Measurements from ENCODE around the gene COLEC12. TPM values are rescaled to one million over a fixed set of nuclear protein-coding genes. Genes with fewer than 3 reads are reported as not detected.
"Not testable (repeated sequence)": the region's sequence is repeated elsewhere in the genome, so short reads cannot be mapped to it uniquely, and the experiment has no call there.

Gene COLEC12
- total RNA-seq, 1 donor from 2014 or later, result 11.6 TPM

DNA sequence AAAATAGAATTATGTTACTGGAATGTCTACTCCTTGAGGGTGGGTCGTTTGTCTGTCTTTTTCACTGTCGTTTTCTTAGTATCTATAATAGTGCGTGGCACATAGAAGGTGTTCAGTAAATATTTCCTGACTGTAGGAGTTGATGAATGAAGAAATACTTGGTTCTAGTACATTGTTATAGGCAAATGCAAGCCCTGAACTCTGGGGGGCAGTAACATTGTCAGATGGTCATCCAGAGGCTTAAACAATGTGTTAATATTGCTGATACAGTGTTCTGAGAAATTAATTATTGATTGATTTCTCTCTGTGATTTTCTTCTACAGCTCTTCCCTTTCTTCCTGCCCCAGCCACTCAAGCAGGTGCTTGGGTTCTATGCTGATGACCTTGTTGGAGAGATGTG lies 208.2 kb downstream of the COLEC12 start:
- H3K27ac ChIP-seq (ENCODE audit: low read depth, low read length), result no peak overlapping the region
- H3K9me3 ChIP-seq (ENCODE audit: insufficient read depth, low read depth, low read length), result no peaks in the 10 kb centered on the region
- no peak overlapping the region for H3K4me3 ChIP-seq (ENCODE audit: insufficient read depth, low read depth, low read length)
- no peaks in the 10 kb centered on the region for H3K27me3 ChIP-seq (ENCODE audit: insufficient read depth, low read length)
- Mint-ChIP-seq H3K27me3 (ENCODE audit: low read depth, unreplicated experiment) (peaks cover 15% of the 10 kb centered on the region), H3K9me3 (ENCODE audit: unreplicated experiment) (peaks cover 4% of the 10 kb centered on the region), H3K4me3 (ENCODE audit: unreplicated experiment) (no peak overlapping the region), H3K4me1 (ENCODE audit: low read depth, unreplicated experiment) (no peaks in the 10 kb centered on the region), H3K36me3 (ENCODE audit: low read depth, unreplicated experiment) (no peaks in the 10 kb centered on the region), H3K27ac (ENCODE audit: unreplicated experiment) (no peak overlapping the region)
- H4K20me1 ChIP-seq (ENCODE audit: insufficient read depth, low read length), result no peaks in the 10 kb centered on the region
- H3K4me2 ChIP-seq (ENCODE audit: low read length), result no peak overlapping the region
- DNase-seq (ENCODE audit: low read depth) (no peak), FAIRE-seq (no peak)
- TF ChIP-seq, protein P1, sequence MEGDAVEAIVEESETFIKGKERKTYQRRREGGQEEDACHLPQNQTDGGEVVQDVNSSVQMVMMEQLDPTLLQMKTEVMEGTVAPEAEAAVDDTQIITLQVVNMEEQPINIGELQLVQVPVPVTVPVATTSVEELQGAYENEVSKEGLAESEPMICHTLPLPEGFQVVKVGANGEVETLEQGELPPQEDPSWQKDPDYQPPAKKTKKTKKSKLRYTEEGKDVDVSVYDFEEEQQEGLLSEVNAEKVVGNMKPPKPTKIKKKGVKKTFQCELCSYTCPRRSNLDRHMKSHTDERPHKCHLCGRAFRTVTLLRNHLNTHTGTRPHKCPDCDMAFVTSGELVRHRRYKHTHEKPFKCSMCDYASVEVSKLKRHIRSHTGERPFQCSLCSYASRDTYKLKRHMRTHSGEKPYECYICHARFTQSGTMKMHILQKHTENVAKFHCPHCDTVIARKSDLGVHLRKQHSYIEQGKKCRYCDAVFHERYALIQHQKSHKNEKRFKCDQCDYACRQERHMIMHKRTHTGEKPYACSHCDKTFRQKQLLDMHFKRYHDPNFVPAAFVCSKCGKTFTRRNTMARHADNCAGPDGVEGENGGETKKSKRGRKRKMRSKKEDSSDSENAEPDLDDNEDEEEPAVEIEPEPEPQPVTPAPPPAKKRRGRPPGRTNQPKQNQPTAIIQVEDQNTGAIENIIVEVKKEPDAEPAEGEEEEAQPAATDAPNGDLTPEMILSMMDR (IDR thresholded peaks at IDR 0.05; ENCODE audit: insufficient read depth, low read depth, low read length), result peak; percentile 21
- TF ChIP-seq EZH2 (IDR thresholded peaks at IDR 0.05; ENCODE audit: insufficient read depth, low read length), result no peak
- no peaks in the 10 kb centered on the region for H3K36me3 ChIP-seq (ENCODE audit: insufficient read depth, low read length)
- H3K4me1 ChIP-seq (ENCODE audit: insufficient read depth, low read length), result no peaks in the 10 kb centered on the region
- H3K79me2 ChIP-seq (ENCODE audit: insufficient read depth, low read length), result no peaks in the 10 kb centered on the region
- no peak overlapping the region for H2AFZ ChIP-seq (ENCODE audit: low read depth, low read length)
- H3K9ac ChIP-seq (ENCODE audit: low read length), result no peak overlapping the region

DNA sequence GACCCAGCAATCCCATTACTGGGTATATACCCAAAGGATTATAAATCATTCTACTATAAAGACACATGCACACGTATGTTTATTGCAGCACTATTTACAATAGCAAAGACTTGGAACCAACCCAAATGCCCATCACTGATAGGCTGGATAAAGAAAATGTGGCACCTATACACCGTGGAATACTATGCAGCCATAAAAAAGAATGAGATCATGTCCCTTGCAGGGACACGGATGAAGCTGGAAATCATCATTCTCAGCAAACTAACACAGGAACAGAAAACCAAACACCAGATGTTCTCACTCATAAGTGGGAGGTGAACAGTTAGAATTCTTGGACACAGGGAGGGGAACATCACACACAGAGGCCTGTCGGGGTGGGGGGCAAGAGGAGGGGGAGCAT lies 210.5 kb downstream of the COLEC12 start:
- not testable (repeated sequence) for H3K4me2 ChIP-seq (ENCODE audit: low read length); H3K27me3 ChIP-seq (ENCODE audit: insufficient read depth, low read length); H3K9me3 ChIP-seq (ENCODE audit: insufficient read depth, low read depth, low read length); FAIRE-seq; H3K27ac ChIP-seq (ENCODE audit: low read depth, low read length); H3K27ac Mint-ChIP-seq (ENCODE audit: unreplicated experiment); H3K4me1 Mint-ChIP-seq (ENCODE audit: low read depth, unreplicated experiment); H3K9ac ChIP-seq (ENCODE audit: low read length); H4K20me1 ChIP-seq (ENCODE audit: insufficient read depth, low read length); H3K9me3 Mint-ChIP-seq (ENCODE audit: unreplicated experiment); H3K27me3 Mint-ChIP-seq (ENCODE audit: low read depth, unreplicated experiment); H3K4me3 ChIP-seq (ENCODE audit: insufficient read depth, low read depth, low read length); H2AFZ ChIP-seq (ENCODE audit: low read depth, low read length); H3K4me1 ChIP-seq (ENCODE audit: insufficient read depth, low read length); DNase-seq (ENCODE audit: low read depth); H3K36me3 Mint-ChIP-seq (ENCODE audit: low read depth, unreplicated experiment); H3K79me2 ChIP-seq (ENCODE audit: insufficient read depth, low read length); H3K36me3 ChIP-seq (ENCODE audit: insufficient read depth, low read length); H3K4me3 Mint-ChIP-seq (ENCODE audit: unreplicated experiment)

DNA sequence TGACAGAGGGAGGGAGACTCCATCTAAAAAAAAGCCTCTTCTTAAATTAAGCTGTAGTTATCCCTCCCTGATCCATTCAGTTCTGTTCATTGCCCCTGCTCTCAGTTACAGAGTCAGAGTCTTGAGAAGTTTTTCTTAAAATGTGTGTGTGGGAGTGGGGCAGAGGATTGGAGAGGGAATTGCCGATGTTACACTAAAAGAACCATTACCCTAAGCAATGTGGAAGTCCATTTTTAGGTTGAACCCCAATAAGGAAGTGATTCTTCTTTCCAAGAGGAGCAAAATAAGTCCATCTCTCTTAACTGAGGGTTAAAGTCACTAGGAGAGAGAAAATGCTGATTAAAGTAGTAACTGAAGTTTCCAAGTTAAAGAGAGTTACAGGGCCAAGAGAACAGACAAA lies 211.5 kb downstream of the COLEC12 start:
- Histone ChIP-seq H3K79me2 (ENCODE audit: insufficient read depth, low read length) (no peaks in the 10 kb centered on the region), H3K4me3 (ENCODE audit: insufficient read depth, low read depth, low read length) (no peak overlapping the region), H3K4me1 (ENCODE audit: insufficient read depth, low read length) (no peaks in the 10 kb centered on the region), H3K9me3 (ENCODE audit: insufficient read depth, low read depth, low read length) (no peaks in the 10 kb centered on the region), H3K27ac (ENCODE audit: low read depth, low read length) (no peak overlapping the region), H3K9ac (ENCODE audit: low read length) (no peak overlapping the region), H4K20me1 (ENCODE audit: insufficient read depth, low read length) (no peaks in the 10 kb centered on the region), H3K36me3 (ENCODE audit: insufficient read depth, low read length) (no peaks in the 10 kb centered on the region), H3K4me2 (ENCODE audit: low read length) (no peak overlapping the region), H2AFZ (ENCODE audit: low read depth, low read length) (no peak overlapping the region), H3K27me3 (ENCODE audit: insufficient read depth, low read length) (no peaks in the 10 kb centered on the region)
- no peaks in the 10 kb centered on the region for H3K4me1 Mint-ChIP-seq (ENCODE audit: low read depth, unreplicated experiment)
- DNase-seq (ENCODE audit: low read depth) (no peak), FAIRE-seq (no peak)
- H3K27me3 Mint-ChIP-seq (ENCODE audit: low read depth, unreplicated experiment), result peaks cover 4% of the 10 kb centered on the region
- no peak overlapping the region for H3K4me3 Mint-ChIP-seq (ENCODE audit: unreplicated experiment)
- no peak for TF ChIP-seq EZH2 (IDR thresholded peaks at IDR 0.05; ENCODE audit: insufficient read depth, low read length)
- TF ChIP-seq, protein P1 (IDR thresholded peaks at IDR 0.05; ENCODE audit: insufficient read depth, low read depth, low read length), result no peak
- peaks cover 2% of the 10 kb centered on the region for H3K9me3 Mint-ChIP-seq (ENCODE audit: unreplicated experiment)
- H3K27ac Mint-ChIP-seq (ENCODE audit: unreplicated experiment), result no peak overlapping the region
- no peaks in the 10 kb centered on the region for H3K36me3 Mint-ChIP-seq (ENCODE audit: low read depth, unreplicated experiment)
